ENCODE measurements around the gene CBLN3. TPM values are rescaled to one million over a fixed set of nuclear protein-coding genes. Genes with fewer than 3 reads are reported as not detected.

The CBLN3 gene
- total RNA-seq, 3 donors from 2014 or later (not counting 1 experiment from before 2014, with no cell fraction given): 0.75 to 1.5 (median 1.1) TPM

DNA sequence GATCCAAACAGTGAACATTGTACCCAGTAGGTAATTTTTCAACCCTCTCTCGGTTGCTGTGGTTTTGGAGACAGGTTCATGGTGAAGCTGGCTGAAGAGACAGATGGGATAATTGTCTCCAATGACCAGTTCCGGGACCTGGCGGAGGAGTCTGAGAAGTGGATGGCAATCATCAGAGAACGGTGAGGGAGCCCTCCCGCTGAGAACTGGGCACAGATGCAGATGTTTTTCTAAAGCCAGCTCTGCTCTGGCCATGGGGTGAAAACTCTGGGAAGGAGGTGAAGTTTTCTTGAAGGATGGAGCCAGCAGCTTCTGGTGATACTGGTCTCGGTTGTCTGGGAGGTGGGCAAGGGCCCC is 6.5 kb upstream of the CBLN3 start:
- no peak overlapping the region for H3K27ac ChIP-seq (ENCODE audit: low read length)
- peak overlapping the region; percentile 19 to 50 for H3K27ac Mint-ChIP-seq
- no peak overlapping the region for H3K4me3 ChIP-seq (ENCODE audit: low read length)
- H3K9me3 ChIP-seq (ENCODE audit: control insufficient read depth, insufficient read depth, low read length): no peaks in the 10 kb centered on the region
- H3K4me3 Mint-ChIP-seq: no peak overlapping the region
- H3K27me3 Mint-ChIP-seq (ENCODE audit: low read depth in 2 of 2): no peaks in the 10 kb centered on the region
- H3K9me3 Mint-ChIP-seq: no peaks in the 10 kb centered on the region
- no peaks in the 10 kb centered on the region for H3K27me3 ChIP-seq (ENCODE audit: control insufficient read depth, insufficient read depth, low read length)
- peaks cover 38% of the 10 kb centered on the region for H3K4me1 ChIP-seq (ENCODE audit: control insufficient read depth, insufficient read depth, low read length)
- ATAC-seq (no peak), DNase-seq (no peak)
- intact Hi-C loops (cut with micrococcal nuclease): loop anchor here (1.0 to 10.0 kb wide), 3 partner anchors 71 to 191 kb away; partner anchors contain the start of gene TINF2
- peaks cover 75% of the 10 kb centered on the region for H3K36me3 ChIP-seq (ENCODE audit: control insufficient read depth, insufficient read depth, low read length)
- H3K4me1 Mint-ChIP-seq: peaks cover 32 to 58% of the 10 kb centered on the region in 2 donors
- 78% methylated on average over 6 of the region's 6 CpGs for WGBS (ENCODE audit: insufficient coverage)
- no peak for TF ChIP-seq CTCF (IDR thresholded peaks at IDR 0.05)
- no peaks in the 10 kb centered on the region for H3K36me3 Mint-ChIP-seq

DNA sequence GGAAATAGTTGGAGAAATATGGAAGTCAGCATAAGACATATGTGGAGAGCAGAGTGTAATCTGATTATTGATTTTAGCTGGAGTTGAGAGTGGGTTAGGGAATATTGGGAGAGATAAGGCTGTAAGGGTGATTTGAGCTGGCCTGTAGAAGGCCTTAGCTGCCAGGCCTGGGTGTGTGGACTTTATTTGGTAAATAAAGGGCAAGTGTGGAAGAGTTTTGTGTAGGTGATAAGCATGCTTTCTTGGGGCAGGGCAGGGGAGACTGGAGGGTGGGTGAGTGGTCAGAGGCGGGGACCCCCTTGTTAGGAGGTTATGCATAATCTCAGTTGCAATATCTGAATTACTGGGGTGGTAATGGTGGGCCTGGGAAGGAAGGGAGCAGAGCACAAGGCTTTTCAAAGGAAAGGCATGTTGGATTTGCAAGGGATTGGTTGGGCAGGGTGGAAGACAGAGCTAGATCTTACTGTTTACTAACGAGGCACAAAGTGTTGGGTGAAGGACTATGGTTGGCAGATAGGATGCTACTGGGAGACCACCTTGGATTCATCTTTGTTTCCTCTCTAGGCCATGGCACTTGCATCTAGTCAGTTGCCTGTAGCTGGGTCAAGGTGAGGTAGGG is 5.8 kb upstream of the CBLN3 start:
- 87% methylated on average over 2 of the region's 2 CpGs for WGBS (ENCODE audit: insufficient coverage)
- Histone ChIP-seq H3K4me3 (ENCODE audit: low read length) (no peak overlapping the region), H3K27ac (ENCODE audit: low read length) (no peak overlapping the region), H3K4me1 (ENCODE audit: control insufficient read depth, insufficient read depth, low read length) (peaks cover 39% of the 10 kb centered on the region), H3K27me3 (ENCODE audit: control insufficient read depth, insufficient read depth, low read length) (no peaks in the 10 kb centered on the region), H3K9me3 (ENCODE audit: control insufficient read depth, insufficient read depth, low read length) (no peaks in the 10 kb centered on the region), H3K36me3 (ENCODE audit: control insufficient read depth, insufficient read depth, low read length) (peaks cover 69% of the 10 kb centered on the region)
- Mint-ChIP-seq H3K4me3 (no peak overlapping the region), H3K4me1 (peaks cover 29 to 58% of the 10 kb centered on the region in 2 donors), H3K27ac (peak overlapping the region; percentile 19 to 50), H3K27me3 (ENCODE audit: low read depth in 2 of 2) (no peaks in the 10 kb centered on the region), H3K9me3 (no peaks in the 10 kb centered on the region), H3K36me3 (no peaks in the 10 kb centered on the region)
- no peak for DNase-seq
- intact Hi-C loops (cut with micrococcal nuclease): loop anchor here (10.0 kb wide), 1 partner anchor 190 kb away; the partner anchor contains the start of gene TINF2
- TF ChIP-seq CTCF (IDR thresholded peaks at IDR 0.05): no peak
- no peak for ATAC-seq

- no peaks in the 10 kb centered on the region for H3K36me3 Mint-ChIP-seq
- peaks cover 29 to 56% of the 10 kb centered on the region in 2 donors for H3K4me1 Mint-ChIP-seq
- H3K36me3 ChIP-seq (ENCODE audit: control insufficient read depth, insufficient read depth, low read length): peaks cover 62% of the 10 kb centered on the region
Observed at GRCh38 chr14:24434676-24435075, 5.2 kb upstream of the CBLN3 start.

More at GRCh38 chr14:24434676-24435075, 5.2 kb upstream of the CBLN3 start:
- H3K27ac Mint-ChIP-seq: peak overlapping the region; percentile 19 to 50
- WGBS (ENCODE audit: insufficient coverage): 91% methylated on average over 2 of the region's 3 CpGs
- DNase-seq (no peak), ATAC-seq (no peak)
- H3K27me3 Mint-ChIP-seq (ENCODE audit: low read depth in 2 of 2): no peaks in the 10 kb centered on the region
- intact Hi-C loops (cut with micrococcal nuclease): loop anchor here (10.0 kb wide), 1 partner anchor 190 kb away; the partner anchor contains the start of gene TINF2
- no peaks in the 10 kb centered on the region for H3K9me3 Mint-ChIP-seq
- peaks cover 36% of the 10 kb centered on the region for H3K4me1 ChIP-seq (ENCODE audit: control insufficient read depth, insufficient read depth, low read length)
- no peaks in the 10 kb centered on the region for H3K9me3 ChIP-seq (ENCODE audit: control insufficient read depth, insufficient read depth, low read length)
- no peak overlapping the region for H3K4me3 Mint-ChIP-seq
- no peak overlapping the region for H3K4me3 ChIP-seq (ENCODE audit: low read length)
- no peak for TF ChIP-seq CTCF (IDR thresholded peaks at IDR 0.05)
- H3K27ac ChIP-seq (ENCODE audit: low read length): no peak overlapping the region
- H3K27me3 ChIP-seq (ENCODE audit: control insufficient read depth, insufficient read depth, low read length): no peaks in the 10 kb centered on the region
